ENCODE measurements around the gene LIN28A.
"Not testable (repeated sequence)": the region's sequence is repeated elsewhere in the genome, so short reads cannot be mapped to it uniquely, and the experiment has no call there.

GRCh38 chr1:26374361-26374760, 36.3 kb upstream of the LIN28A start:
- TF ChIP-seq CTCF (IDR thresholded peaks at IDR 0.05 in 2 of 3, conservative IDR thresholded peaks at IDR 0.05 in 1 of 3; ENCODE audit: control insufficient read depth in 2 of 3, extremely low read depth in 1 of 3, insufficient read depth in 1 of 3, low read depth in 3 of 3, low read length in 3 of 3); REST (IDR thresholded peaks at IDR 0.05; ENCODE audit: low read depth, low read length); POLR2A (IDR thresholded peaks at IDR 0.05; ENCODE audit: low read depth, low read length); FOS (IDR thresholded peaks at IDR 0.05; ENCODE audit: borderline replicate concordance, extremely low read depth, insufficient read length); USF2 (IDR thresholded peaks at IDR 0.05; ENCODE audit: borderline replicate concordance, low read depth, low read length); MYC (IDR thresholded peaks at IDR 0.05; ENCODE audit: insufficient read depth, insufficient read length, insufficient replicate concordance, low read length, severe bottlenecking): not testable (repeated sequence)
